Raji (cell line): Measurements from ENCODE around the gene KRTAP3-1.
"Not testable (repeated sequence)": the region's sequence is repeated elsewhere in the genome, so short reads cannot be mapped to it uniquely, and the experiment has no call there.

Source experiments
- POLR2A ChIP-seq: IDR thresholded peaks from 2 replicates; pipeline ENCODE4 v1.6.1; 2011; ENCODE audit warnings: low read depth, low read length, control low read depth; ENCODE audit not compliant: insufficient read depth

KRTAP3-1 gene

DNA sequence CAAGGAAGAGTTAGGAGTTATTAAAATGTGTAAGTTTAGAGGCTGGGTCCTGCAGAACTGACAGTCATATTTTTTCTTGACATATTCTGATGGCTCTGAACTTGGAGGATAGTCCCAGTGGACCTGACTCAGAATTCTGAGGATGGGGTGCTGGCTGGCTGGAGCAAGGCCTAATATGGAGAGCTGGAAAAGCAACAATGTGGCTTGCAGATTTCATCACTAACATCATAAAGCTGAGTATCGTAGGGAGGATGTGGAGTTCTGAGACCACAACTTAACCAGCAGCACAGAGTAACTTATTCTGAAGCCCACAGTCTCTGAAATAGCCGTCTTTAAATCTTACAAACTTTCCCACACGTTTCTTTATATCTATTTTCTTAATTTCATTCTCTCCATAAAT is 15.8 kb upstream of the KRTAP3-1 start:
- no peak for TF ChIP-seq POLR2A

DNA sequence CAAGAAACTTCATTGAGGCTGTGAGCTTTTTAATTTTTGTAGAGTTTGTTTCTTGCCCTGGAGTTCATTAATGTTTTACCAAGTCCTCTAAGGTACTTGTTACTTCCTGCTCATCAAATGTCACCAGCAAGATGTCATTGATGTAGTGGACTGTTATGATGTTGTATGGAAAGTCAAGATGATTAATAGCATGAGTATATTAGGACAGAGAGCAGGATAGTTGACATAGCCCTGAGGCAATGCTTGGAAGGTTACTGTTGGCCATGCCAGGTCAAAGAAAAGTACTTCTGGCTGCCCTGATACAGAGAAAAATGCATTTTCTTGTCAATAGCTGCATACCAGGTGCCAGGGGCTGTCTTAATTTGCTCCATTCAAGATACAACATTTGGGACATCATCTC is 11.4 kb upstream of the KRTAP3-1 start:
- TF ChIP-seq POLR2A = no peak

DNA sequence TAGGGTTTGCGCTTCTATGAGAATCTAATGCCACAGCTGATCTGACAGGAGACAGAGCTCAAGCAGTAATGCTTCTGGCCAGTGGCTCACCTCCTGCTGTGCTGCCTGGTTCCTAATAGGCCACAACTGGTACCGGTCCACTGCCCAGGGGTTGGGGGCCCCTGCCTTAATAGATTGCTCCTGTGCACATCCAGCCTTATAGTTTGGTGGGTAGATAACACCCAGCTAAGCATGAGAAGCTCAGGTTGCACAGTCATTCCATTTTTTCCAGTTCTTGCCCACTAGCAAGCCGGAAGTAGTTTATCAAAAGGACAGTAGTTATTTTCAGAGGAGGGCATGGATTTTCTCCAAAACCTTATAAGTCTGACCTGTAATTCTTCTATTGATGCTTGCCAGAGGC is 10.5 kb upstream of the KRTAP3-1 start:
- TF ChIP-seq POLR2A = no peak

DNA sequence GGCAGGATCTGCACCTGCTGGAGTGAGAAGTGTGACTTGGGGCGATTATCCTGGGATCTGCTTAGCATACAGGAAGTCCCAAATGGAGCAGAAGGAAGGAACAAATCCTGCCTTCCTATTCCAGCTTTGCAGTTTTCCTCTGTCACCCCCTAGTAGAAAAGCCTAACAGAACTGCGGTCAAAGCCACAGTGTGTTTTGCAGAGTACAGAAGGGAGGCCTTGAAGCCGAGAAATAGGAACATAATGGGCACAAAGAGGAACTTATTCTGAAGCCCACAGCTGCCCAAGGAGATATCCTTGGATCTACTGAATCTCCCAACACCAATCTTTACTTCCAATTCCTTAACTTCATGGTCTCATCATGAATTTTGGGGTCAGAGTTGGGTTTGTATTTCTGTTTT is 9.6 kb upstream of the KRTAP3-1 start:
- TF ChIP-seq POLR2A = no peak

DNA sequence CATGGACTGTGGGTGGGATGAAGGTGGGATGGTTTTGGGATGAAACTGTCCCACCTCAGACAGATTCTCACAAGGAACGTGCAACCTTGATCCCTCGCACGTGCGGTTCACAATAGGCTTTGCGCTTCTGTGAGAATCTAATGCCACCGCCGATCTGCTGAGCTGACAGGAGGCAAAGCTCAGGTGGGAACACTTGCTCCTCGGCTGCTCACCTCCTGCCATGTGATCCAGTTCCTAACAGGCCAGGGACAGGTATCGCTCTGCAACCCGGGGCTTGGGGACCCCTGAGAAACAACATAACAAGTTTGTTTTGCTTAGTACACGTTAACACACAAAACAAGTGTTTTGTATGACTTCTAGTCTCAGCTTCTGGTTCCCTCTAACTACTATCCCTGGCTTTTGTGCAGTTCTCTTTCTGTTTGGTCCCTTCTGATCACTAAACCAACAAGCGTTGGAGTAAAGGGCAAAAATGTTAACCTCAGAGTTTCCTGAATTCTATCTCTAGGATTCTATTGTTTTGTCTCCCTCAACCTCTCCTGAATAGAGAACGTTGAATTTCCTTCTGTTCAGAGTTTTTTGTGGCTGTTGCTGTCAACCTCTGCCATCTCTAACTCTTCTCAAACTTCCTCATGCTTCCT is 7.8 kb upstream of the KRTAP3-1 start:
- no peak for TF ChIP-seq POLR2A

DNA sequence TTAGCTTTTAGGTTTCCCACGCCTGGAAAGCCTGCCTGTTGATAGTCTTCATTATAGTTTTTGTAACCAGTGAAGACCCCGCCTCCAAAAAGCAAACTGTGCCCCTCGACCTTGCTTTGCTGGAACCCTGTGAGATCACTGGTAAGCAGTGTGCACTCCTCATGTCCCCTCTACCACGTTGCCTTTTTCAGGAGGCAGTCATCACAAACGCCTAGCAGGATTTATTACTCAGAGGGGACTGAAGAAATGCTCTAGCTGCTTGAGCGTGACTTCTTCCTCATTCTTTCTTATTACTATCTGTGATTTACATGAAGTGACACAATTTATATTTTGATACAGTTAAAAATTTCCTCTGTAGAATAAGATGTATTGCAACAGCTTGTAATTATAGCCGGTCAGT is 6.5 kb upstream of the KRTAP3-1 start:
- no peak for TF ChIP-seq POLR2A

DNA sequence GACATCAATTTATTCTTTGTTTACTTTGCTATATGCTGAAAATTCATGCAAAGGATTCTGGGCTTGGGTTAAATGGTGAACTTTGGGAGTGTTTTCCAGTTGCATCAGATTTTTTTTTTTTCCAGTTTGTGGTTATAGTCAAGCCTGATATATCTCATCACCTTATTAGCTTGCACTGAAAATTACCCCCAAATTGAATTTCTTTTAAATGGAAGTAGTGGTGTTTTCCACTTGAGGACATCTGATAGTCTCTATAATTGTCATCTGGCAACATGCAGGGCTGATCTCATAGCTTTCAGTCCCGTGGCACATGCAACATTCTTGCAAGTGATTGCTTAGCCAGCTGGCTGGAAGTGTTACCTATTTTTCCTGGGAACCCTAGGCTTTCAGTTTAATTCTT is 4.7 kb upstream of the KRTAP3-1 start:
- no peak for TF ChIP-seq POLR2A

DNA sequence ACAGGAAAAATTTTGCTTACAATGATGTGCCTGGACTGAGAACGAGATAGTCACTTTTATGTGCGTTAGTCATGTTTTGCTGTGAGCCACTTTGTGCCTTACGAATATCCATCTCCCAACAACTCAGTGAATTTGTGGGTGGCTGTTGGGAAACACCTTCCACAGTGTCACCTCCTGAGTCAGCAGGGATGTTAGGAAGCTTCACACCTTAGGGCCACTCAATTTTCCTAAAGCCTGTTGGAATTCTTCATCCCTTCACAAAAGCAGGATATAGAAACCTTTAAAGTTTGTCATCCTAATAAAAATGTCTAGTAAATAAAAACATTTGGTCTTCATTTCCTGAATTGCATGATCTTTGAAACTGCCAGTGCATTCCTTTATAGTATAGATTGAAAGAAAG is 4.3 kb upstream of the KRTAP3-1 start:
- no peak for TF ChIP-seq POLR2A

DNA sequence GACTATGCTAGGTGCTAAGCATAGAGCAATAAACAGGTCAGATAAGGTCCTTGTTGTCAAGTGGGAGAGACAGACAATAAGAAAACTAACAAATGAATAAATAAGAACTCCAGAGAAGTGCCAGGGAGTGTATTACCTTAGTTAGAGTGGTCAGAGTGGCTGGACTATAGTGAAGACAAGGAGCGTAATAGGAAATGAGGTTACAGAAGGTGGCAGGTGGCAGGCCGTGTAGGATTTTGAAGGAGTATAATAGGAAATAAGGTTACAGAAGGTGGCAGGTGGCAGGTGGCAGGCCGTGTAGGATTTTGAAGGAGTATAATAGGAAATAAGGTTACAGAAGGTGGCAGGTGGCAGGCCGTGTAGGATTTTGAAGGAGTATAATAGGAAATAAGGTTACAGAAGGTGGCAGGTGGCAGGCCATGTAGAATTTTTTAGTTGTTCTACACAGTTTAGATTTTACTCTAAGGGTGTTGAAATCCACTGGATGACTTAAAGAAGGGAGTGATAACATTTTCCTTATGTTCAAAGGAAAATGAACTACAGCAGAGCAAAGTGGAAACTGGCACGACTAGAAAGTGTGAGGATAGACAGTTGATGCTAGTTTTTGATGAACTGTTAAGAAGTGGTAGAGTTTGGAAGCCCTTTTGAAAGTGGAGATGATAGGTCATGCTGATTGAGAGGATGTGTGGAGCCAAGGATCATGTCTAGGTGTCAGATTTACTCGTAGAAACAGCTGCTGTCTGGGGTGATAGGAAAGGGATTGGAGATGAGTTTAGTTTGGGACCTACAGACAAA is 3.6 kb upstream of the KRTAP3-1 start:
- TF ChIP-seq POLR2A = no peak

DNA sequence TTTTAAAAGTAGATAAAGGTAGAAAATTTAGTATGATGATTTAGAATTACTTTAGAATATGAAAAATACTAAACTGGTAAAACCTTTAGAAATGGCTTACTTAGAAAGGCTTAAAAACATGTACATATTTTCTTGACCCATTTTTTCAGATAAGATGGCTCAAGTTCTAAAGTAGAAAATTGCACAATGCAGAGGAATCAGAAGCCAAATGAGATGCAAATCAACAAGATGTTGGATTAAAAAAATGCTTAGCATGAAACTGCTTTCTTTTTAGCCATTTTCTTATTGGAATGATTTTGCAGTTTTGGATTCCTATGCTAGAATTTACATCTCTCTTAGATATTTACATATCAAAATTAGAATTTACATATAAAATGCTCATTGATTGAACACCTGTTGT is 1.5 kb upstream of the KRTAP3-1 start:
- no peak for TF ChIP-seq POLR2A

DNA sequence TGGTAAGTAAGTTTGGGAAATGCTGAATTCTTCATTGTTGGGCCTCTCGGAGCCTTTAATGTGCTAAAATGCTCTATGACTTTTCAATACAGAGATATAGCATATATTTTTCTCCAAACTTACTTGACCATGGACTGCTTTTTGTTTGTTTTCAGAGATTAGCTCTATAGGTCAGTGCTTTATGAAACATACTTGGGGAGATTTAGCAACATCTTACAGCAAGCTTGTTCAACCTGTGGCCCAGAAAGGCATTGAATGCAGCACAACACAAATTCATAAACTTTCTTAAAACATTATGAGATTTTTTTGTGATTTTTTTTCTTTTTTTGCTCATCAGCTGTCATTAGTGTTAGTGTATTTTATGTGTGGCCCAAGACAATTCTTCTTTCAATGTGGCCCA is 1.0 kb upstream of the KRTAP3-1 start:
- no peak for TF ChIP-seq POLR2A

DNA sequence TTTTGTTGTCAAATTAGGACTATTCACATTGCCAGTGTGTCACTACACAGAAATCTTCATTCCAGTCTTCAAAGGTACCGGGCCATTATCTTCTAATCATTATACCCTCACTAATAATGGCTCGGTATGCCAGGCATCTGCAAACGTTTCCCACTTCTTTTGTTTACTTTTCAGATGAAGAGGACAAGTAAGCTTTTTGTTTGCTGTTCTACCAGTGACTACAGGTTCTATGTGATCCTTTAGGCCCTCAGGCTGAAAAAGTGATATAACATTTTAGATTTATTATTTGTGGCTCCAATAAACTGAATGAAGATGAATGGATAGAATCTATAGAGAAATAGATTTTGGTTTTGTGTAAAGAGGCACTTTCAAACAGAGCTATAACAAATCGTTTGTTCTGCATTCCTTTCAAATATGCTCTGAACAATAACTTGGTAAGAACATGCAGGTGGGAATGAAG is 403 bp upstream of the KRTAP3-1 start:
- no peak for TF ChIP-seq POLR2A

DNA sequence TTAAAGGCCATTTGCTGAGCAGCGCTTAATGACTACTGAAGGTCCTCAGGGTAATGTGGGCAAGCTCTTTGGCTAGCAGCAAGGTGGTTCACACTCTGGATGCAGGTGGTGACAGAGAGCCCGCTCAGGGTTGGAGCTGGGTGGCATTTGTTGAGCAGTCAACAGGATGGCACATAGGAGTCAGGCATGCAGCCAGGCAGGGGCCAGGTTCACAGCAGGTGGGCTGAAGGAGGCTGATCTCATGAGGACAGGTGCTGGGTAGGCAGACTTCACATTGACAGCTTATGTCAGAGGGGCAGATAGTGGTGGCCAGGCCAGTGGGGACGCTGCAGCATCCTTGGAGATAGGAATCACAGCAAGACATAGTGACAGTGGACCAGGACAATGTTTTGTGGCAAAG is 4.5 kb downstream of the KRTAP3-1 start:
- no peak for TF ChIP-seq POLR2A

DNA sequence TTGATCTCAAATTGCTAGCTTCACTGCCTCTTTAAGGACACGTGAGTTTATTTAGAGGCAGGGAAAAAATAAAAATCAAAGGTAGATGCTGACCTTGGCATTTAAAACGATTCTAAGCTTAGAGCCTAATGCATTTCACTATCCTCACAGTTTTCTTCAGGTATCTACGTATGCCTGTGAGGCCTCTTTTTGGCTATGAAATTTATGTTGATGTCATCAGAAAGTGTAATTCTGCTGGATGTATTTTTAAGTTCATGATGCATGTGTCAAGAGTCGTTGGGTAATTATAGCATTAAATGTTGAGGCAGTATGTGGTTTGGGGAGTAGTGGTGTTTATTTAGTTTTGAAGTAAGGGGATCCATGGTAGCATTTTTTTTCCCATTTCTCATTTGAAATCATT is 5.0 kb downstream of the KRTAP3-1 start:
- TF ChIP-seq POLR2A = no peak

DNA sequence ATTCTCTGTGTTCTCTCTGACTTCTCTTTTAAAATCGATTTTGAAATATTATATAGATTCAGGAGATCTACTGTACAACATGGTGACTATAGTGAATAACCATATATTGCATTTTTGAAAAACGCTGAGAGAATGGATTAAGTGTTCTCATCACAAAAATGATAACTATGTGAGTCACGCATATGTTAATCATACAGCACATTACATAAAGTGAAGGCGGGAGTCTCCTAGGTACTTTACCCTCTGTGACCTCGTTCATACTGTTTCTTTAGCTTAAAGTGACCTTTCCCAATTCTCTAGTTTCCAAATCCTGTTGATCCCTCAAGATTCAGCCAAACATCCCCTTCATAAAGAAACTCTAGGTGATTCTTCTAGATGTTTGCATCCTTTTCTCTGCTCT is 6.1 kb downstream of the KRTAP3-1 start:
- TF ChIP-seq POLR2A = no peak

DNA sequence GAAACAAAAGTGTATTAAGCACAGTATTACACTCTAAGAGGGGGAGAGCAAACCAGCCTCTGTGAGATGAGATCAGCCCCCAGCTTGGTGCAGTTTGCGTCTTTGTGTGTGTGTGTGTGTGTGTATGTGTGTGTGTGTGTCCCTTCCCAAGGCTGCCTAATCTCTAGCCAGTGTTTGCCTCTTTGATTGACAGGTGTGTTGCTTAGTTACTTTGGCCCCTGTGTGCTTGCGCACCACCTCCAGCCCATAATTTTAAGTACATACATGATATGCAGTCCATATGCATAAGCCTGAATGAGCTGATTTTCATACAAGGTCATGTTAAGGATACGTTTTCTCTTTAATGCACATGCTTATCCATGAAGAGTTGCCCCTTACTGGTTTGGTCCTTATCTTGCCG is 7.1 kb downstream of the KRTAP3-1 start:
- TF ChIP-seq POLR2A = no peak

DNA sequence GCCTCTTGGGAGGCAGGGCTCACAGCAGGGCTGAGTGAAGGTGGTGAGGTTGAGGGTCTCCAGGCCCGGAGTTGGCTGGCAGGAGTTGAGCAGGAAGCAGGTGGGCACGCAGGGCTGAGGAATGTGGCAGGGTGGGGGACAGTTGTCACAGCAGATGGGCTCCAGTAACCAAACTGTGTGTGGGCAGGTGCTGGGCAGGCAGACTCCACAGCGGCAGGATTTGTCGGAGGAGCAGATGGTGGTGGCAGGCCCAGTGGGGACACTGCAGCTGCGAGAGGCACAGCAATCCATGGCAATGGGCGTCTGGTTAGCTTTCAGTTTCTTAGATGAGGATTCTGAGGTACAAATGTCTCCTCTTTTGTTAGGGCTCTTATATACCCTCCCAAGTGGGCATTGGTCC is 9.4 kb downstream of the KRTAP3-1 start, which contains the start of gene KRTAP3-2:
Gene KRTAP3-2, minus strand, starts transcription at position 344 of the 400 bp plus-strand sequence. Its CDS starts 53 bp downstream, at position 291.
- not testable (repeated sequence) for TF ChIP-seq POLR2A
